GM12892 (cell line): ENCODE results near the gene SOX6.

Experiments used
- POLR2A ChIP-seq: IDR thresholded peaks from 2 replicates; pipeline ENCODE4 v1.6.1; 2011; ENCODE audit warnings: low read depth, low read length, control low read depth
- TAF1 ChIP-seq: IDR thresholded peaks from 2 replicates; pipeline ENCODE4 v1.6.1; 2011; ENCODE audit warnings: low read depth, mild to moderate bottlenecking, control low read depth, low read length, borderline replicate concordance

DNA sequence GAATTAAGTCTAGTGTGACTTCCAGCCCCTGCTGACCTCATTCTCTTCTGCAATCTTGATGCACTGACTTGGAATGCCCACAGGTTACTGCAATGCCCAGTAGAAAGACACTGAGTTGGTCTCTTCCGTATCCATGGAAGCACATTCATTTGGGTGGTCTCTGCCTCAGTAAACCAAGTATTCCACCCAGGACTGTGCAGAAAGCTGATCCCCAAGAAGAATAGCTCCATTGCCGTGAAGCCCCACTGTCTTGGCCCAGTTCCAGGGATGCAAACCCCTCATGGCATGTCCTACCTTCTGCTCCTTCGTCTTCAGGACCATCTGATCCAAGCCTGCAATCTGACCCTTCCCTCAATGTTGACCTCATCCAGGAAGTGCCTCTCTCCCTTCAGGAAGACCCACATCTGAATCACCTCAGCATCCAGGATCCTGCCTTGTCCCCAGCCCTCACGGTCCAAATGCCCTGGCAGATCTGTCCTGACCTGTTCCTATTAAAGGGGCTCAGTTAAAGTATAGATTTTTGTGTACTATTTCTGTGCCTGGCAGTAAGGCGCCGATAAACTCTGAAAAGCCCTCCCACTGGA lies 425.8 kb downstream of the SOX6 start:
- no peak for TF ChIP-seq POLR2A
- TF ChIP-seq TAF1, result no peak
